GM12878 (cell line): ENCODE data around the gene RGMB. TPM values are rescaled to one million over a fixed set of nuclear protein-coding genes. Genes with fewer than 3 reads are reported as not detected.
"Not testable (repeated sequence)": the region's sequence is repeated elsewhere in the genome, so short reads cannot be mapped to it uniquely, and the experiment has no call there.

Experiments
- ATAC-seq: fragments of 200-7000 bp; cut with Tn5 transposase; 3 replicates; pipeline ENCODE4 v1.9.1; 2020; ENCODE audit warnings: mild to moderate bottlenecking, moderate library complexity
- BruUV-seq: library from RNA; stranded (reverse); fragments of 400-500 nt; replicated peaks from 2 replicates; lab custom pipeline; 2021; lab: Mats Ljungman, UMichigan
- CTCF ChIA-PET: fragments of 300-600 bp; sonication (Branson Sonifier 250); formaldehyde crosslinking; extraction: SDS; loops from one replicate; lab custom pipeline; 2021; ENCODE audit warnings: inconsistent platforms; lab: Yijun Ruan, JAX
- POLR2A ChIA-PET: fragments of 350-600 bp; formaldehyde crosslinking; extraction: SDS; loops from one replicate; lab custom pipeline; 2021; ENCODE audit warnings: inconsistent platforms; lab: Charles Lee
- RAD21 ChIA-PET: fragments of 300-600 bp; sonication (Branson Sonifier 250); formaldehyde crosslinking; loops from one replicate; lab custom pipeline; 2023; ENCODE audit warnings: antibody characterized with exemption; ENCODE audit not compliant: unreplicated experiment; lab: Charles Lee
- SMC1A ChIA-PET: fragments of 300-600 bp; sonication (Branson Sonifier 250); formaldehyde crosslinking; loops from one replicate; lab custom pipeline; 2023; ENCODE audit not compliant: unreplicated experiment, uncharacterized antibody; lab: Charles Lee
- DNase-seq: peaks from one replicate; pipeline ENCODE4 v3.0.0-alpha.2; 2011; ENCODE audit warnings: low read depth, low spot score
- FAIRE-seq: peaks from 3 replicates; lab custom pipeline; 2011; peaks lifted over from hg19 to GRCh38; lab: Jason Lieb, UNC
- H2AFZ ChIP-seq: 2 replicates; pipeline ENCODE4 v1.6.0; 2011; ENCODE audit warnings: low read depth, low read length, control low read depth; ENCODE audit not compliant: control insufficient read depth
- H3K27ac ChIP-seq: 2 replicates; pipeline ENCODE4 v1.5.1; 2011; ENCODE audit warnings: control low read depth; ENCODE audit not compliant: control insufficient read depth, insufficient read depth
- H3K27me3 ChIP-seq, 2 experiments: replicated peaks in 1 of 2; 2 replicates each; pipeline versions ENCODE4 v1.6.0 to v1.6.1; 2011; ENCODE audit warnings: low read length in 1 of 2; ENCODE audit not compliant: control insufficient read depth in 2 of 2, insufficient read depth in 2 of 2
- H3K36me3 ChIP-seq, 2 experiments: 2 replicates each; pipeline ENCODE4 v1.5.1; 2011; ENCODE audit warnings: low read length in 1 of 2; ENCODE audit not compliant: control insufficient read depth in 2 of 2, insufficient read depth in 2 of 2
- H3K4me1 ChIP-seq: 2 replicates; pipeline ENCODE4 v1.6.1; 2011; ENCODE audit warnings: mild to moderate bottlenecking, low read length, moderate library complexity, mixed read lengths; ENCODE audit not compliant: control insufficient read depth, insufficient read depth
- H3K4me2 ChIP-seq: 2 replicates; pipeline ENCODE4 v1.6.0; 2011; ENCODE audit warnings: control low read depth; ENCODE audit not compliant: control insufficient read depth, insufficient read depth
- H3K4me3 ChIP-seq: fragments of 200-600 bp; sonication (generic); 2 replicates; pipeline ENCODE4 v1.5.1; 2016
- H3K79me2 ChIP-seq: 2 replicates; pipeline ENCODE4 v1.6.0; 2011; ENCODE audit warnings: low read length; ENCODE audit not compliant: control insufficient read depth, insufficient read depth
- H3K9ac ChIP-seq: 2 replicates; pipeline ENCODE4 v1.8.0; 2011; ENCODE audit warnings: low read length, control low read depth, mixed read lengths; ENCODE audit not compliant: control insufficient read depth, insufficient read depth
- H3K9me3 ChIP-seq: replicated peaks from 3 replicates; pipeline ENCODE4 v1.5.1; 2011; ENCODE audit warnings: mild to moderate bottlenecking, low read length; ENCODE audit not compliant: control insufficient read depth, insufficient read depth
- H4K20me1 ChIP-seq: 2 replicates; pipeline ENCODE4 v1.6.0; 2011; ENCODE audit not compliant: control insufficient read depth, insufficient read depth
- CBX3 ChIP-seq: fragments of 200-600 bp; sonication (generic); IDR thresholded peaks from 2 replicates; pipeline ENCODE4 v1.6.1; 2016; ENCODE audit warnings: low read depth, borderline replicate concordance
- JUNB ChIP-seq: IDR thresholded peaks from 2 replicates; pipeline ENCODE4 v1.6.1; 2016; ENCODE audit warnings: antibody characterized with exemption, mild to moderate bottlenecking
- SIN3A ChIP-seq: IDR thresholded peaks from 2 replicates; pipeline ENCODE4 v1.6.1; 2012; ENCODE audit warnings: low read depth, low read length, improper control_type of control experiment
- YBX1 ChIP-seq: fragments of 450-650 bp; IDR thresholded peaks from 2 replicates; pipeline ENCODE4 v1.6.1; 2016; ENCODE audit warnings: antibody characterized with exemption
- WGBS: methylation state at CpG from one replicate; pipeline ENCODE4 v1.1.6; 2016; ENCODE audit warnings: low lambda C conversion rate; ENCODE audit not compliant: insufficient replicate concordance, insufficient coverage; ENCODE audit errors: missing lambda C conversion rate; 5-methylcytosine and 5-hydroxymethylcytosine counted together
- in situ Hi-C: fragments of 300-500 bp; cut with MboI; formaldehyde crosslinking; loops from 9 replicates; pipeline ENCODE4 v1.14.3; 2018; ENCODE audit warnings: mixed read lengths
- intact Hi-C: fragments of 100-400 bp; cut with micrococcal nuclease; formaldehyde crosslinking; loops from one replicate; pipeline ENCODE4 v1.14.2; 2022; ENCODE audit not compliant: unreplicated experiment
- polyA plus RNA-seq, 11 experiments: library from polyadenylated mRNA; depleted of rRNA in 4 of 11; unstranded in 6 of 11; stranded (reverse) in 5 of 11; fragments of >200 nt; fragmentation: Nextera tagmentation in 4 of 11; fragmentation: Illumina TruSeq in 1 of 11; extraction: Ambion mirVana in 4 of 11; extraction: Trizol in 1 of 11; gene quantifications; 1 replicate in 1 of 11; 2 replicates in 10 of 11; pipeline versions ENCODE4 v1.2.1 to v1.2.3, GENCODE V29; 2011 to 2016; ENCODE audit warnings: inconsistent platforms in 2 of 11, missing spikeins in 2 of 11, low read depth in 1 of 11
- total RNA-seq, 4 experiments: library from RNA; depleted of rRNA in 3 of 4; stranded (reverse); fragments of >200 nt in 3 of 4; fragmentation: Illumina TruSeq in 1 of 4; extraction: Trizol in 1 of 4; gene quantifications; 2 replicates each; pipeline versions ENCODE4 v1.2.1 to v1.2.3, GENCODE V29; 2013 to 2021

Gene RGMB
- total and polyA plus RNA-seq, 10 of the 15 experiments (the other 5 are each of a cell fraction or from before 2014, with no cell fraction given): 1.3 to 15.3 (median 7.4) TPM

DNA sequence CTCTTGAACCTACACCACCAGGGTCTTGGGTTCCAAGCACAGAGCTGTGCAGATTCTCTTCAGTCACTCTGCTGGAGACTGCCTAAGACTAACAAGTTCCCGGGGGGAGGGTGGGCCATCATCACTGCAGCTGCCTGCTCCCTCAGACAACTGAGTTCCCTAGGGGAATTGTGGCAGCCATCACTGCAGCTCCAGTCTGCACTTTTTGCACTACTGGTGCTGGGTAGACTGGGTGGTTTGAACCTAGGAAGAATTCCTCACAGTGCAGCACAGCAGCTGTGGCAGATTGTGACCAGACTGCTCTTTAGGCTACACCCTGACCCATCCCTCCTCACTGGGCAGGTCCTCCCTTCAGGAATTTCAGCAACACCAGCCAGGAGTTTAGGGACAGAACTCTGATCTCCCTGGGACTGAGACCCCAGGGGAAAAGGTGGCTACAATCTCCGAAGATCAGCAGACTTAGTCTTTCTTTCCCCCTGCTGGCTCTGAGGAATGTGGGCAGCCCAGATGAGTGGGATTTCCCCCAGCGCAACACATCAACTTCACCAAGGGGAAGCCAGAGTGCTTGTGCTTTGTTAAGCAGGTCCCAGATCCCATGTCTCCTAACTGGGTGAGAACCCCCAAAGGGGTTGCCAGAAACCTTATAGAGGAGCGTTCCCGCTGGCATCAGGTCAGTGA is 30.9 kb upstream of the RGMB start:
- intact Hi-C loops: no loop called here

DNA sequence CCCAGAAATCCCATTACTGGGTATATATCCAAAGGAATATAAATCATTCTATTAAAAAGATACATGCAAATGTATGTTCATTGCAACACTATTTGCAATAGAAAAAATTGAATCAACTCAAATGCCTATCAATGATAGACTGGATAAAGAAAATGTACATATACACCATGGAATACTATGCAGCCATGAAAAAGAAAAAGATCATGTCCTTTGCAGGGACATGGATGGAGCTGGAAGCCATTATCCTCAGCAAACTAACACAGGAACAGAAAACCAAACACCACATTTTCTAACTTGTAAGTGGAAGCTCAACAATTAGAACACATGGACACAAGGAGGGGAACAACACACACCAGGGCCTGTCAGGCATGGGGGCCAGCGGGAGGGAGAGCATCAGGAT is 25.2 kb upstream of the RGMB start:
- H3K27me3 ChIP-seq, POLR2A ChIA-PET, BruUV-seq, H4K20me1 ChIP-seq, H3K9ac ChIP-seq, RAD21 ChIA-PET, intact Hi-C loops, H3K4me2 ChIP-seq, H3K27ac ChIP-seq, H3K4me3 ChIP-seq, H3K9me3 ChIP-seq, H3K36me3 ChIP-seq, DNase-seq, FAIRE-seq, H3K4me1 ChIP-seq, ATAC-seq, H2AFZ ChIP-seq, H3K79me2 ChIP-seq, in situ Hi-C loops: not testable (repeated sequence)
- 53% methylated on average over 1 of the region's 1 CpG for WGBS
- ChIA-PET CTCF (interaction anchor here (0.6 kb wide), 1 partner anchor 14 kb away, joined by 5 read pairs; no protein-coding TSS in a partner anchor), SMC1A (interaction anchor here (1.5 kb wide), 1 partner anchor 8 kb away, joined by 3 read pairs; no protein-coding TSS in a partner anchor)

More for the DNA sequence above, 30.9 kb upstream of the RGMB start:
- in situ Hi-C loops: no loop called here
- H4K20me1 ChIP-seq: no peaks in the 10 kb centered on the region
- H2AFZ ChIP-seq: no peak overlapping the region
- CTCF ChIA-PET: interaction anchor here (1.8 to 2.3 kb wide), 2 partner anchors 27 to 29 kb away, joined by 5 to 9 read pairs; no protein-coding TSS in a partner anchor
- TF ChIP-seq JUNB (no peak), YBX1 (no peak), CBX3 (no peak), SIN3A (no peak)
- H3K9ac ChIP-seq: no peak overlapping the region
- POLR2A ChIA-PET: no interaction called here
- DNase-seq (no peak), ATAC-seq (no peak), FAIRE-seq (no peak)
- H3K36me3 ChIP-seq: no peaks in the 10 kb centered on the region
- no peaks in the 10 kb centered on the region for H3K9me3 ChIP-seq
- H3K4me1 ChIP-seq: no peaks in the 10 kb centered on the region
- no peaks in the 10 kb centered on the region for H3K27me3 ChIP-seq
- H3K79me2 ChIP-seq: no peaks in the 10 kb centered on the region
- no peak overlapping the region for H3K4me3 ChIP-seq
- WGBS: 74% methylated on average over 5 of the region's 5 CpGs
- SMC1A ChIA-PET: no interaction called here
- no peak overlapping the region for H3K27ac ChIP-seq
- RAD21 ChIA-PET: interaction anchor here (1.1 kb wide), 1 partner anchor 1209 kb away, joined by 4 read pairs; no protein-coding TSS in a partner anchor
- no TSS peak for BruUV-seq
- no peak overlapping the region for H3K4me2 ChIP-seq
